Breast epithelium (tissue), 3 donors: ENCODE results near the gene TNRC18.

ENCODE experiments used
- CTCF ChIP-seq, 3 donors: fragments of 450-650 bp; IDR thresholded peaks; one replicate each; pipeline ENCODE4 v1.5.1; 2016 to 2017; ENCODE audit warnings: antibody characterized with exemption in 3 of 3, mild to moderate bottlenecking in 3 of 3, moderate library complexity in 3 of 3
- POLR2AphosphoS5 ChIP-seq, 3 donors: sonication (generic); formaldehyde crosslinking; IDR thresholded peaks; one replicate each; pipeline ENCODE4 v1.6.1; 2017; ENCODE audit warnings: antibody characterized with exemption in 3 of 3

- TF ChIP-seq CTCF (IDR thresholded peaks at IDR 0.05) (no peak), POLR2AphosphoS5 (IDR thresholded peaks at IDR 0.05) (no peak)
Measured at GRCh38 chr7:5367661-5368060, 56.0 kb downstream of the TNRC18 start.
